Esophagus squamous epithelium (tissue), 5 donors: ENCODE results near the gene SEC61A1. TPM values are rescaled to one million over a fixed set of nuclear protein-coding genes. Genes with fewer than 3 reads are reported as not detected.

Experiments
- DNase-seq: peaks from one replicate; lab custom pipeline; 2025; lab: John Stamatoyannopoulos, UW
- H3K27ac ChIP-seq, 4 donors: fragments of 200-600 bp; sonication (generic); one replicate each; pipeline ENCODE4 v1.5.1; 2016 to 2019; ENCODE audit warnings: mild to moderate bottlenecking in 1 of 4
- H3K27me3 ChIP-seq, 4 donors: fragments of 200-600 bp; sonication (generic); 1 replicate in 3 of 4; 2 replicates in 1 of 4; pipeline versions ENCODE4 v1.5.1 to v1.6.0; 2017 to 2021; ENCODE audit warnings: antibody characterized with exemption in 1 of 4
- H3K36me3 ChIP-seq, 3 donors: fragments of 200-600 bp; sonication (generic); one replicate each; pipeline ENCODE4 v1.5.1; 2016 to 2019
- H3K4me1 ChIP-seq, 3 donors: fragments of 200-600 bp; sonication (generic); one replicate each; pipeline ENCODE4 v1.5.1; 2017 to 2019
- H3K4me3 ChIP-seq, 4 donors: fragments of 200-600 bp; sonication (generic); 1 replicate in 3 of 4; 2 replicates in 1 of 4; pipeline ENCODE4 v1.5.1; 2016 to 2019; ENCODE audit warnings: mild to moderate bottlenecking in 2 of 4, moderate library complexity in 1 of 4
- H3K9me3 ChIP-seq, 3 donors: fragments of 200-600 bp; sonication (generic); one replicate each; pipeline ENCODE4 v1.5.1; 2016 to 2019
- POLR2A ChIP-seq, 4 donors: fragments of 450-650 bp; IDR thresholded peaks; one replicate each; pipeline ENCODE4 v1.6.1; 2017; ENCODE audit warnings: antibody characterized with exemption in 4 of 4, mild to moderate bottlenecking in 4 of 4, moderate library complexity in 3 of 4
- WGBS, 2 donors: methylation state at CpG; one replicate each; pipeline ENCODE4 v1.1.5; 2018; 5-methylcytosine and 5-hydroxymethylcytosine counted together
- intact Hi-C: fragments of 100-400 bp; cut with DNase I; formaldehyde crosslinking; loops from one replicate; pipeline ENCODE4 v1.15.0; 2022
- total RNA-seq, 4 donors: library from RNA; depleted of rRNA; stranded (reverse); fragments of >200 nt; gene quantifications; one replicate each; pipeline ENCODE4 v1.1.0, GENCODE V29; 2016
- TF ChIP-seq, protein P1 (sequence below), 6 experiments: fragments of 450-650 bp in 4 of 6; fragments of 200-600 bp in 2 of 6; sonication (generic) in 2 of 6; IDR thresholded peaks; one replicate each; pipeline ENCODE4 v1.5.1; 2016 to 2019; ENCODE audit warnings: antibody characterized with exemption in 6 of 6, mild to moderate bottlenecking in 4 of 6, moderate library complexity in 4 of 6
- donor health status: DM: yes; HTN: yes; CAD: no.

SEC61A1 gene
- total RNA-seq, 4 donors from 2014 or later, result 99.9 to 183 (median 124) TPM

DNA sequence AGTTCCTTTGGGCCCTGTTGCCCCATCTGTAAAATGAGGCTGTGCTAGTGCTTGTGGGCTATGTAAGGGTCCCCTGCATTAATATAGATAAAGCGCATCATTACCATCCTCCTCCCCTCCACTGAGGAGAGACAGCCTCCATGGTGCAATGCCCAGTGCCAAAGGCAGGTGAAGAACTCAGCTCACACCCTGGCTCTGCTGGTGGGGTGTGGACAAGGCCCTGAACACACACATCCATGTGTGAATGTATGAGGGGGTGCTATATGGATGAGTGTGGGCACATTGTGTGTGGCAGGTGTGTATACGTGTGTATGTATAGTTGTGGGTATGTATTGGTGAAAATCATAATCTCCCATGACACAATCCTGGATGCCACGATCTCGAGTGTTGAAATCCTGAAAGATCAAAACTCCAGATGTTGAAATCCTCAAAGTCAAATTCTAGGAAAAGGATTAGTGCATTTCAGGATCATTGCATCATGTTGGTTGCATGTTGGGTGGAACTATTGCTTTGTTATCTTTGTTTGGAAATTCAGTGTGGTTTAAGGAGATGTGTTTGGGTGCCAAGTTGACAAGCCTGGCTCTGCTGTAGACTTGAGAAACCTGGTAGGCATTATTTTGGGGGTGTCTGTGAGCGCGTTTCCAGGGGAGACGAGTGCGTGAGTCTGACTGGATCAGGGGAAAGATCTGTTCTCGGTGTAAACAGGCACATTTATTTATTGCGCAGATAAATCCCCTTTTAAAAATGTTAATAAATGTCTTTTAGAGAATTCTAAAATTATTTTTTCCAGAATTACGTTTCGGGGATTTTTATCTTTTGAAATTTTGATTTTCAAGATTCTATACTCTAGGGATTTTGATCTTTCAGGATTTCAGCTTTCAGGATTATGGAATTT is 42.0 kb upstream of the SEC61A1 start:
- WGBS, 2 donors, result 53 to 55% methylated on average over 12 of the region's 12 CpGs
- Histone ChIP-seq H3K36me3 (no peaks in the 10 kb centered on the region), H3K4me3 (no peak overlapping the region), H3K27me3 (peaks cover 0 to 27% (median 0%) of the 10 kb centered on the region in 4 donors), H3K9me3 (no peaks in the 10 kb centered on the region), H3K4me1 (peaks cover 0 to 24% (median 0%) of the 10 kb centered on the region in 3 donors), H3K27ac (peak overlapping the region in 1 of 4 donors; percentile 35)
- TF ChIP-seq, protein P1, sequence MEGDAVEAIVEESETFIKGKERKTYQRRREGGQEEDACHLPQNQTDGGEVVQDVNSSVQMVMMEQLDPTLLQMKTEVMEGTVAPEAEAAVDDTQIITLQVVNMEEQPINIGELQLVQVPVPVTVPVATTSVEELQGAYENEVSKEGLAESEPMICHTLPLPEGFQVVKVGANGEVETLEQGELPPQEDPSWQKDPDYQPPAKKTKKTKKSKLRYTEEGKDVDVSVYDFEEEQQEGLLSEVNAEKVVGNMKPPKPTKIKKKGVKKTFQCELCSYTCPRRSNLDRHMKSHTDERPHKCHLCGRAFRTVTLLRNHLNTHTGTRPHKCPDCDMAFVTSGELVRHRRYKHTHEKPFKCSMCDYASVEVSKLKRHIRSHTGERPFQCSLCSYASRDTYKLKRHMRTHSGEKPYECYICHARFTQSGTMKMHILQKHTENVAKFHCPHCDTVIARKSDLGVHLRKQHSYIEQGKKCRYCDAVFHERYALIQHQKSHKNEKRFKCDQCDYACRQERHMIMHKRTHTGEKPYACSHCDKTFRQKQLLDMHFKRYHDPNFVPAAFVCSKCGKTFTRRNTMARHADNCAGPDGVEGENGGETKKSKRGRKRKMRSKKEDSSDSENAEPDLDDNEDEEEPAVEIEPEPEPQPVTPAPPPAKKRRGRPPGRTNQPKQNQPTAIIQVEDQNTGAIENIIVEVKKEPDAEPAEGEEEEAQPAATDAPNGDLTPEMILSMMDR (IDR thresholded peaks at IDR 0.05), result peak in 1 of 6 experiments; percentile 15
- no peak for TF ChIP-seq POLR2A (IDR thresholded peaks at IDR 0.05)
- no peak for DNase-seq
- intact Hi-C loops, result no loop called here

DNA sequence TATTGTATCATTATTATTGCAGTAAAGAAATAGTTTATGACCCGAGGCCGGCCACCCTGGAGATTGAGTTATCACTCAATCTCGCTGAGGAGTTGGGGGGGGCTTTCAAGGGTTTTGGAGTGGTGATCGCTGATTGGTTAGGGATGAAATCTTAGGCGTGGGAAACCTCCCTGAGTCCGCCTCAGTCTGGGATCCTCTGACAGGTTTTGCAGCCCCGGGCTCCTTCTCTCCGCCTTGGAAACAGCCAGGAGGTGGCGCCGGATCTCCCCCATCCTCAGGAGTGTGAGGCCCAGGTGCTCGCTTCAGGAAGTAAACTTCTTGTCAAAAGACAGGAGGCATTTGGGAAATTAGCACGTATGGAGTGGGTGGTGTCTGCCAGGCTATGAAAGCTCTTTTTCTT is 41.1 kb upstream of the SEC61A1 start:
- no peaks in the 10 kb centered on the region for H3K36me3 ChIP-seq
- no peak overlapping the region for H3K27ac ChIP-seq
- TF ChIP-seq, protein P1 (IDR thresholded peaks at IDR 0.05), result peak in 3 of 6 experiments; percentile 9 to 40 (median 26)
- no peak for TF ChIP-seq POLR2A (IDR thresholded peaks at IDR 0.05)
- peaks cover 0 to 24% (median 0%) of the 10 kb centered on the region in 3 donors for H3K4me1 ChIP-seq
- intact Hi-C loops, result no loop called here
- no peak overlapping the region for H3K4me3 ChIP-seq
- no peak for DNase-seq
- no peaks in the 10 kb centered on the region for H3K9me3 ChIP-seq
- H3K27me3 ChIP-seq, result peaks cover 0 to 24% (median 0%) of the 10 kb centered on the region in 4 donors
- 7% methylated on average over 11 to 12 of the region's 12 CpGs for WGBS, 2 donors

DNA sequence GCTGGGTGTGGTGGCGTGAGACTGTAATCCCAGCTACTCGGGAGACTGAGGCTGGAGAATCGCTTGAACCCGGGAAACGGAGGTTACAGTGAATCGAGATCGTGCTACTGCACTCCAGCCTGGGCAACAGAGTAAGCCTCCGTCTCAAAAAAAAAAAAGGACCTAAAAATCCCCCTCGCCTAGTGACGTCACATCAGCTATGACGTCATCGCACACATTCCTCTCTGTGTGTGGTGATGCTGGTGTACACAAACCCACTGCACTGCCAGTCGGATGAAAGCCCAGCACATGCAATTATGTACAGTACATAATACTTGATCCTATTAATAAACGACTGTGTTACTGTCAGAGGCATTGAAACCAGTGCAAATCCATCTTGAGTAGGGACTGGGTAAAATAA is 40.2 kb upstream of the SEC61A1 start:
- H3K4me3 ChIP-seq, result no peak overlapping the region
- intact Hi-C loops, result no loop called here
- H3K4me1 ChIP-seq, result peaks cover 0 to 18% (median 0%) of the 10 kb centered on the region in 3 donors
- WGBS, 2 donors, result 89 to 92% methylated on average over 14 of the region's 14 CpGs
- DNase-seq, result no peak
- no peaks in the 10 kb centered on the region for H3K36me3 ChIP-seq
- H3K27me3 ChIP-seq, result peaks cover 0 to 15% (median 0%) of the 10 kb centered on the region in 4 donors
- H3K27ac ChIP-seq, result no peak overlapping the region
- H3K9me3 ChIP-seq, result no peaks in the 10 kb centered on the region
- no peak for TF ChIP-seq POLR2A (IDR thresholded peaks at IDR 0.05)
- TF ChIP-seq, protein P1 (IDR thresholded peaks at IDR 0.05), result no peak

DNA sequence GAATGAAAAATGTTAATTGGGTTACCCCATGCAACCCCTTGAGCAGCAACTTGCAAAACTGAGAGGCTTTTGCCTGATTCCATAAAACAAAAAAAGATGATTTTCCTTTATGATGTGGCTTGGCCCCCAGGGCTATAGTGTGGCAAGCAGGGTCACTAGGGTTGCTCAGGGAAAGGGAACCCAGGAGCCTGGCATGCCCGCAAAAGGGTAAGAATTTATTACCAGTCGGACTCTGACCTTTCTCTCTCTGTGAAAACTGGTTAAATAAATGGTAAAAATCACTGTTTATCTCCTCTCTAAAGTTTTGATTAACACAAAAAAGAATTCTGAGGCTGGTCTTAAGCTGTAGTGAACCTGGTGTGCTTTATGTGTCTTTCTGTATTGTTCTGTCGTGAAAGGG is 37.7 kb upstream of the SEC61A1 start:
- Histone ChIP-seq H3K36me3 (no peaks in the 10 kb centered on the region), H3K27ac (no peak overlapping the region), H3K9me3 (no peaks in the 10 kb centered on the region), H3K4me3 (no peak overlapping the region), H3K4me1 (peaks cover 0 to 14% (median 0%) of the 10 kb centered on the region in 3 donors), H3K27me3 (peaks cover 0 to 6% (median 0%) of the 10 kb centered on the region in 4 donors)
- intact Hi-C loops, result no loop called here
- 95% methylated on average over 3 of the region's 3 CpGs for WGBS, 2 donors
- TF ChIP-seq POLR2A (IDR thresholded peaks at IDR 0.05), result no peak
- TF ChIP-seq, protein P1 (IDR thresholded peaks at IDR 0.05), result no peak
- no peak for DNase-seq

- WGBS, 2 donors, result 74 to 83% methylated on average over 1 of the region's 1 CpG
- intact Hi-C loops, result no loop called here
- no peak for DNase-seq
- no peak overlapping the region for H3K27ac ChIP-seq
- TF ChIP-seq, protein P1 (IDR thresholded peaks at IDR 0.05), result no peak
- no peak for TF ChIP-seq POLR2A (IDR thresholded peaks at IDR 0.05)
- peaks cover 0 to 4% (median 0%) of the 10 kb centered on the region in 3 donors for H3K4me1 ChIP-seq
- H3K4me3 ChIP-seq, result no peak overlapping the region
- peaks cover 0 to 6% (median 0%) of the 10 kb centered on the region in 4 donors for H3K27me3 ChIP-seq
- no peaks in the 10 kb centered on the region for H3K9me3 ChIP-seq
- no peaks in the 10 kb centered on the region for H3K36me3 ChIP-seq
These were observed 35.7 kb upstream of the SEC61A1 start for GRCh38 chr3:128016502-128016901.
